Smooth muscle cell (in vitro differentiated cells): Measurements from ENCODE around the gene SULT1C4. TPM values are rescaled to one million over a fixed set of nuclear protein-coding genes. Genes with fewer than 3 reads are reported as not detected.

Experiments used
- DNase-seq: peaks from one replicate; lab custom pipeline; 2025; ENCODE audit not compliant: unreplicated experiment; lab: John Stamatoyannopoulos, UW
- H2AFZ ChIP-seq: fragments of 200-600 bp; sonication (generic); 2 replicates; pipeline ENCODE4 v1.6.0; 2016; ENCODE audit warnings: antibody characterized with exemption, low read depth, mild to moderate bottlenecking
- H3F3A ChIP-seq: fragments of 200-600 bp; sonication (generic); 2 replicates; pipeline ENCODE4 v1.6.0; 2017; ENCODE audit warnings: antibody characterized with exemption, low read depth
- H3K27ac ChIP-seq: fragments of 200-600 bp; sonication (generic); 2 replicates; pipeline ENCODE4 v1.5.1; 2016; ENCODE audit warnings: low read depth, mild to moderate bottlenecking
- H3K27me3 ChIP-seq: fragments of 200-600 bp; sonication (generic); 2 replicates; pipeline ENCODE4 v1.6.1; 2016; ENCODE audit warnings: low read depth, mild to moderate bottlenecking
- H3K36me3 ChIP-seq: fragments of 200-600 bp; sonication (generic); 2 replicates; pipeline ENCODE4 v1.5.1; 2016; ENCODE audit warnings: low read depth
- H3K4me1 ChIP-seq: fragments of 200-600 bp; sonication (generic); 2 replicates; pipeline ENCODE4 v1.5.1; 2016; ENCODE audit warnings: low read depth
- H3K4me2 ChIP-seq: fragments of 200-600 bp; sonication (generic); 2 replicates; pipeline ENCODE4 v1.6.0; 2016; ENCODE audit warnings: mild to moderate bottlenecking
- H3K4me3 ChIP-seq: fragments of 200-600 bp; sonication (generic); 2 replicates; pipeline ENCODE4 v1.5.1; 2016; ENCODE audit warnings: mild to moderate bottlenecking
- H3K79me2 ChIP-seq: fragments of 200-600 bp; sonication (generic); 2 replicates; pipeline ENCODE4 v1.6.0; 2016; ENCODE audit warnings: low read depth, mild to moderate bottlenecking
- H3K9ac ChIP-seq: fragments of 200-600 bp; sonication (generic); 2 replicates; pipeline ENCODE4 v1.6.0; 2016; ENCODE audit warnings: low read depth
- H3K9me3 ChIP-seq: fragments of 200-600 bp; sonication (generic); replicated peaks from 2 replicates; pipeline ENCODE4 v1.5.1; 2016; ENCODE audit warnings: low read depth
- H4K20me1 ChIP-seq: fragments of 200-600 bp; sonication (generic); 2 replicates; pipeline ENCODE4 v1.6.0; 2016; ENCODE audit warnings: low read depth
- CTCF ChIP-seq: fragments of 200-600 bp; sonication (generic); IDR thresholded peaks from 2 replicates; pipeline ENCODE4 v1.5.1; 2017; ENCODE audit warnings: borderline replicate concordance, mild to moderate bottlenecking, antibody characterized with exemption; ENCODE audit not compliant: insufficient read depth, poor library complexity, severe bottlenecking
- WGBS: methylation state at CpG from one replicate; pipeline ENCODE4 v1.1.7; 2016; ENCODE audit warnings: low lambda C conversion rate; 5-methylcytosine and 5-hydroxymethylcytosine counted together
- polyA plus RNA-seq: library from polyadenylated mRNA; unstranded; fragments of >200 nt; fragmentation: Nextera tagmentation; extraction: Ambion mirVana; gene quantifications from 2 replicates; pipeline ENCODE4 v1.2.1, GENCODE V29; 2016
- total RNA-seq: library from RNA; depleted of rRNA; stranded (reverse); fragments of >200 nt; gene quantifications from 2 replicates; pipeline ENCODE4 v1.2.3, GENCODE V29; 2014

Gene SULT1C4
- total RNA-seq (3.9 and 9.2 TPM in 2 replicates), polyA plus RNA-seq (4.7 and 5.5 TPM in 2 replicates)

GRCh38 chr2:108377815-108378630, at the start of gene SULT1C4:
TSS of gene SULT1C4 (plus strand) at chr2:108377954. CDS start at chr2:108378338, 384 bp downstream.
- no peaks in the 10 kb centered on the region for H3K27me3 ChIP-seq
- no peaks in the 10 kb centered on the region for H3K9me3 ChIP-seq
- TF ChIP-seq CTCF = no peak
- peak within 1 kb of the TSS; percentile 42 for H3K9ac ChIP-seq
- H3K4me2 ChIP-seq = peak within 1 kb of the TSS; percentile 79
- H3K36me3 ChIP-seq = no peaks in the 10 kb centered on the region
- H3K79me2 ChIP-seq = peaks cover 5% of the 10 kb centered on the region
- peak; percentile 32 for DNase-seq
- no peaks in the 10 kb centered on the region for H4K20me1 ChIP-seq
- 22% methylated on average over 13 of the region's 13 CpGs for WGBS
- peak within 1 kb of the TSS; percentile 89 for H2AFZ ChIP-seq
- peaks cover 15% of the 10 kb centered on the region for H3K4me1 ChIP-seq
- peak within 1 kb of the TSS; percentile 84 for H3K27ac ChIP-seq
- H3F3A ChIP-seq = peaks cover 5% of the 10 kb centered on the region
- H3K4me3 ChIP-seq = peak within 1 kb of the TSS; percentile 40

GRCh38 chr2:108329771-108330170, 48.0 kb upstream of the SULT1C4 start:
- WGBS = 95% methylated on average over 2 of the region's 2 CpGs

GRCh38 chr2:108330979-108331378, 46.8 kb upstream of the SULT1C4 start:
- no peaks in the 10 kb centered on the region for H3K4me1 ChIP-seq
- H3K27me3 ChIP-seq = no peaks in the 10 kb centered on the region
- no peaks in the 10 kb centered on the region for H3K79me2 ChIP-seq
- no peak overlapping the region for H3K27ac ChIP-seq
- no peaks in the 10 kb centered on the region for H3K9me3 ChIP-seq
- no peaks in the 10 kb centered on the region for H3F3A ChIP-seq
- no peaks in the 10 kb centered on the region for H4K20me1 ChIP-seq
- no peak for TF ChIP-seq CTCF
- no peak for DNase-seq
- no peak overlapping the region for H3K9ac ChIP-seq
- no peak overlapping the region for H3K4me3 ChIP-seq
- no peak overlapping the region for H2AFZ ChIP-seq
- 51% methylated on average over 3 of the region's 3 CpGs for WGBS
- H3K4me2 ChIP-seq = no peak overlapping the region
- no peaks in the 10 kb centered on the region for H3K36me3 ChIP-seq

More at GRCh38 chr2:108329771-108330170, 48.0 kb upstream of the SULT1C4 start:
- Histone ChIP-seq H3K4me1 (no peaks in the 10 kb centered on the region), H3K79me2 (no peaks in the 10 kb centered on the region), H3K4me2 (no peak overlapping the region), H3K27me3 (no peaks in the 10 kb centered on the region), H4K20me1 (no peaks in the 10 kb centered on the region), H3K9me3 (no peaks in the 10 kb centered on the region), H3K9ac (no peak overlapping the region), H2AFZ (no peak overlapping the region), H3K36me3 (no peaks in the 10 kb centered on the region), H3K4me3 (no peak overlapping the region), H3K27ac (no peak overlapping the region), H3F3A (no peaks in the 10 kb centered on the region)
- no peak for TF ChIP-seq CTCF
- DNase-seq = no peak
